Body of pancreas (tissue), 4 donors: ENCODE results near the gene NRF1. TPM values are rescaled to one million over a fixed set of nuclear protein-coding genes. Genes with fewer than 3 reads are reported as not detected.
A peak's percentile ranks its signal among the peaks of the same experiment; 100 is the strongest.

ENCODE experiments used
- ATAC-seq: fragments of 150-250 bp; one replicate; pipeline ENCODE4 v1.9.1; 2016
- DNase-seq, 4 donors: peaks; one replicate each; pipeline ENCODE4 v3.0.0-alpha.2; 2019
- H3K27ac ChIP-seq, 4 donors: fragments of 200-600 bp; sonication (generic); 1 replicate in 3 of 4; 2 replicates in 1 of 4; pipeline versions ENCODE4 v1.5.1 to v1.6.1; 2016 to 2019; ENCODE audit warnings: mild to moderate bottlenecking in 1 of 4, mixed read lengths in 1 of 4, moderate library complexity in 1 of 4
- H3K27me3 ChIP-seq, 2 donors: fragments of 200-600 bp; sonication (generic); one replicate each; pipeline ENCODE4 v1.6.0; 2016; ENCODE audit warnings: mild to moderate bottlenecking in 1 of 2
- H3K36me3 ChIP-seq, 2 donors: fragments of 200-600 bp; sonication (generic); replicated peaks in 1 of 2; 2 replicates each; pipeline ENCODE4 v1.5.1; 2016; ENCODE audit warnings: low read depth in 2 of 2; ENCODE audit not compliant: insufficient read depth in 1 of 2
- H3K4me1 ChIP-seq: fragments of 200-600 bp; sonication (generic); one replicate; pipeline ENCODE4 v1.6.0; 2016
- H3K4me3 ChIP-seq, 2 donors: fragments of 200-600 bp; sonication (generic); 1 replicate in 1 of 2; 2 replicates in 1 of 2; pipeline ENCODE4 v1.5.1; 2016 to 2019
- H3K9me3 ChIP-seq, 3 donors: fragments of 200-600 bp; sonication (generic); 1 replicate in 2 of 3; 2 replicates in 1 of 3; pipeline ENCODE4 v1.5.1; 2016
- CTCF ChIP-seq, 7 experiments: fragments of 450-650 bp in 4 of 7; fragments of 200-600 bp in 3 of 7; sonication (generic) in 3 of 7; IDR thresholded peaks; one replicate each; pipeline ENCODE4 v1.5.1; 2016 to 2019; ENCODE audit warnings: antibody characterized with exemption in 7 of 7
- POLR2A ChIP-seq, 3 donors: fragments of 450-650 bp; IDR thresholded peaks; one replicate each; pipeline ENCODE4 v1.6.1; 2016; ENCODE audit warnings: antibody characterized with exemption in 3 of 3, mild to moderate bottlenecking in 2 of 3
- WGBS, 2 donors: methylation state at CpG; one replicate each; pipeline ENCODE4 v1.1.5; 2017; 5-methylcytosine and 5-hydroxymethylcytosine counted together
- intact Hi-C: fragments of 100-400 bp; cut with DNase I; formaldehyde crosslinking; loops from one replicate; pipeline ENCODE4 v1.15.1; 2023
- total RNA-seq, 2 donors: library from RNA; depleted of rRNA; stranded (reverse); fragments of >200 nt; gene quantifications; one replicate each; pipeline ENCODE4 v1.1.0, GENCODE V29; 2016

The NRF1 gene
- total RNA-seq, 2 donors from 2014 or later, result 10.1 to 11.9 TPM

GRCh38 chr7:129606803-129607202 lies 4.7 kb upstream of the NRF1 start:
- no peak overlapping the region for H3K27ac ChIP-seq
- 61 to 80% methylated on average over 7 of the region's 7 CpGs for whole genome bisulfite sequencing, 2 donors
- H3K36me3 ChIP-seq, result no peaks in the 10 kb centered on the region
- intact Hi-C loops, result no loop called here
- DNase-seq (peak in 1 of 4 donors; percentile 30), ATAC-seq (no peak)
- H3K4me1 ChIP-seq, result peaks cover 11% of the 10 kb centered on the region
- no peaks in the 10 kb centered on the region for H3K27me3 ChIP-seq
- no peaks in the 10 kb centered on the region for H3K9me3 ChIP-seq
- TF ChIP-seq CTCF (IDR thresholded peaks at IDR 0.05) (no peak), POLR2A (IDR thresholded peaks at IDR 0.05) (no peak)
- no peak overlapping the region for H3K4me3 ChIP-seq

- WGBS, 2 donors, result 77 to 81% methylated on average over 7 of the region's 7 CpGs
Measured at GRCh38 chr7:129607471-129608120, 3.9 kb upstream of the NRF1 start.

GRCh38 chr7:129609666-129610065 lies 1.9 kb upstream of the NRF1 start:
- no peak for TF ChIP-seq POLR2A (IDR thresholded peaks at IDR 0.05)
- TF ChIP-seq CTCF (IDR thresholded peaks at IDR 0.05), result no peak
- no peak for ATAC-seq
- H3K9me3 ChIP-seq, result no peaks in the 10 kb centered on the region
- 89 to 92% methylated on average over 2 of the region's 2 CpGs for WGBS, 2 donors
- no peak for DNase-seq
- H3K27me3 ChIP-seq, result no peaks in the 10 kb centered on the region
- intact Hi-C loops, result no loop called here
- no peaks in the 10 kb centered on the region for H3K36me3 ChIP-seq
- no peak overlapping the region for H3K27ac ChIP-seq
- H3K4me1 ChIP-seq, result peaks cover 24% of the 10 kb centered on the region
- H3K4me3 ChIP-seq, result no peak overlapping the region

More at GRCh38 chr7:129607471-129608120, 3.9 kb upstream of the NRF1 start:
- no peak for TF ChIP-seq POLR2A (IDR thresholded peaks at IDR 0.05)
- peak in 4 of 7 experiments; percentile 12 to 21 (median 16) for TF ChIP-seq CTCF (IDR thresholded peaks at IDR 0.05)
- Histone ChIP-seq H3K9me3 (no peaks in the 10 kb centered on the region), H3K27me3 (no peaks in the 10 kb centered on the region), H3K4me3 (no peak overlapping the region), H3K4me1 (peaks cover 11% of the 10 kb centered on the region), H3K36me3 (no peaks in the 10 kb centered on the region), H3K27ac (no peak overlapping the region)
- DNase-seq, result peak in 3 of 4 donors; percentile 15 to 42 (median 21)
- intact Hi-C loops, result no loop called here
- no peak for ATAC-seq

- Histone ChIP-seq H3K36me3 (no peaks in the 10 kb centered on the region), H3K9me3 (no peaks in the 10 kb centered on the region), H3K4me1 (peaks cover 31% of the 10 kb centered on the region), H3K4me3 (peak overlapping the region; percentile 31 to 43), H3K27me3 (no peaks in the 10 kb centered on the region), H3K27ac (peak overlapping the region; percentile 72 to 92 (median 85))
- ATAC-seq (no peak), DNase-seq (no peak)
- WGBS, 2 donors, result 7 to 8% methylated on average over 11 to 17 of the region's 17 CpGs
- TF ChIP-seq POLR2A (IDR thresholded peaks at IDR 0.05) (no peak), CTCF (IDR thresholded peaks at IDR 0.05) (no peak)
- intact Hi-C loops, result no loop called here
Measured at GRCh38 chr7:129610709-129611245, 743 bp upstream of the NRF1 start.
